Left renal pelvis (tissue), 4 donors: ENCODE data around the gene VAMP2. TPM values are rescaled to one million over a fixed set of nuclear protein-coding genes. Genes with fewer than 3 reads are reported as not detected.
A peak's percentile ranks its signal among the peaks of the same experiment; 100 is the strongest.
"Not testable (repeated sequence)": the region's sequence is repeated elsewhere in the genome, so short reads cannot be mapped to it uniquely, and the experiment has no call there.

Source experiments
- DNase-seq, 4 donors: peaks; one replicate each; pipeline ENCODE4 v3.0.0-alpha.2; 2013; ENCODE audit warnings: low read depth in 4 of 4, low spot score in 3 of 4
- polyA plus RNA-seq, 4 donors: library from polyadenylated mRNA; unstranded; fragments of 120-200 nt; gene quantifications; one replicate each; pipeline ENCODE4 v1.2.1, GENCODE V29; 2013; ENCODE audit not compliant: insufficient read length in 4 of 4

Gene VAMP2
- polyA plus RNA-seq, 4 donors = 108 to 140 (median 118) TPM

DNA sequence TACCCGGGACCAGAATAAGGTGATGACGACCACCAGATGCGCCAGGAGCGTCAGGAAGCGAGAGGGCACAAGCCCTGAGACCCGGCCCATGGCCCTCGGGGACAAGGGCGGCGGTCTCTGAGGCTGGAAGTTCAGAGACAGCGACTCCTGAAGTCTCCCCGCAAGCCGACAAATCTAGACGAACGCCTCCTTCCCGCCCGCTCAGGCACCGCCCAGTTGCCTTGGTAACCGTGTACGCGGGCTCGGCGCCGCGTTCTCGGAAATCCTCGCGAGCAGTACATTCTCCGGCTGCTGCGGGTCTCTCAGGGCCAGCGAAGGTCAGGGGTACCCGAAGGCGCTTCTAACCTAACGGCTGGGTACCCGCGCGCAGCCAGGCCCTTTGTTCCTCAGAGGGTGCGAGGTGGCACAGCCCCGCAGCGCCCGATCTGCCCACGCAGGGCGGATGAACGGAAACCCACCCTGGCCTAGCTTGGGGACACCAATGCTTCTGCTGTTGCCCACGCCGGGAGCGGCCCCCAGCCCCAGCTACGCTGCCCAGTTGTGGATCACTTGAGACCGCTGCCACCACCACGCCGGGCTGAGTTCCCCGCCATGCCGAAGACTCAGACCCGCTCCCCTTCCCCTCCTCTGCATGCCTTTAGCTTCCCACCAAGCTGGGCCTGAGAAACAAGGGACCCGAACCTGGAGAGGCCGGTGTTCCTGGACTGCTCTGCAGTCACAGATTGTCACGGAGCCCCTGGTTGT is 13.6 kb upstream of the VAMP2 start, which contains the start of gene TMEM107:
TMEM107 (minus strand) TSS at position 184 of the 744 bp plus-strand sequence; CDS start at position 90, 94 bp downstream.
- DNase-seq = peak in 1 of 4 donors; percentile 82

DNA sequence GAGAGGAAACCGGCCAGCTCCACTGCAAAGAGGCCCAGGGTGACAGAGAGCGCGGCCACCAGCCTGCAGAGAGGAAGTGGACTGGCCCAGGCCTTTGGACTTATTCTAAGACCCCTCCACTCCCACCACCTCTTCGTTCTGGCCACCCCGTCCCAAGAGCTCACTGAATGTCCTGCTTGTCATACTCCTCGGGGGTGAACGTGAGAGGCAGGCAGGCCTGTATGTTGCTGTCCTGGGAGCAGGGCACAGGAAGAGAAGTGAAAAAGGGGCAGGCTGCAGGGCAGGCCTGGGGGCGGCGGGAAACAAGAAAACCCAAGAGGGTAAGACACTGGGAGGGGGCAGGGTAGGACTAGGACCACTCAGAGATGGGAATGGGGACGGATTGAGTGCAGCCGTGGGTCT is 13.0 kb upstream of the VAMP2 start:
- DNase-seq = no peak

- DNase-seq = no peak
These were observed 11.1 kb upstream of the VAMP2 start for GRCh38 chr17:8173871-8174322.

DNA sequence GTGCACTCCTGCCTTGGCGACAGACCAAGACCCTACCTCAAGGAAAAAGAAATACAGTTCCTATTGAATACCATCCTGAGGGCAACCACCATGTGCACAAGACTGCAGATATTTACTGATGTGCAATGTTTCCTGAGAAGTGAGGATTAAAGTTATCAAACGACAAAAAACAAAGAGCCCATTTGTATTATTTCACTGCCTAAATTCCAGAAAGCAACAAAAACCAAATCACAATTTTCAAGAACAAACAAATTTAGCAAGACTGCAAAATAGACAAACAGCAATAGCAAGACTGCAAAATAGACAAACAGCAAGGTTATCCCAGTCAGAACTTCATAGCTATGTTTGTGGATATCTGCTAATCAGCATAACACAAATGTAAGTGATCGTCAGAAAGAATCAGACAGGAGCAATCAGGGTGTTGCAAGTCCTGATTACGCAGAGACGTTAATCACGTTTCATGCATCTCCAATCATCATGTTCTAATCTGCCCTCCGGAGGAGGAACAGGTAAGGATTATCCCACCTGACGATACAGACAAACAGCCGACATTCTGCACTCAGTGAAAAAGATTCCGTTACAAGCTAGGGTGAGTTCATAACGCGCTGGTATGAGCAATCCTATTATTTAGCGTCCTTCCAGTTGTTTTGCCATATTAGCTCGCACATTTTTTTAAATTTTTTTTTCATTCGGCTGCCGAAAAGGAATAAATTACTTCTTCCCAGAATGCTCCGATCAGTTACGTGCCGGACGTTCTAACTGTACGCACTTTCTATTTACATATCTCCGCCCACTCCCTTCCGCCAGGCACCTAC is 10.5 kb upstream of the VAMP2 start:
- peak in 2 of 4 donors; percentile 90 to 93 for DNase-seq

DNA sequence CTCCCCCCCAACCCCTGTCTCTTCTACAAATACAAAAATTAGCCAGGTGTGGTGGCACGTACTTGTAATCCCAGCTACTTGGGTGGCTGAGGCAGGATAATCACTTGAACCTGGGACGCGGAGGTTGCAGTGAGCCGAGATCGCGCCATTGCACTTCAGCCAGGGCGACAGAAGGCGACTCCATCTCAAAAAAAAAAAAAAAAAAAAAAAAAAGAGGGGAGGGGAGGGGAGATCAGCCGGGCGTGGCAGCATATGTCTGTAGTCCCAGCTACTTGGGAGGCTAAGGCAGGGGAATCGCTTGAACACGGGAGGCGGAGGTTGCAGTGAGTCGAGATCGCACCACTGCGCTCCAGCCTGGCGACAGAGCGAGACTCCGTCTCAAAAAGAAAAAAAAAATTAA is 7.4 kb upstream of the VAMP2 start:
- DNase-seq = not testable (repeated sequence)

GRCh38 chr17:8167526-8167925 is 4.8 kb upstream of the VAMP2 start:
- no peak for DNase-seq

DNA sequence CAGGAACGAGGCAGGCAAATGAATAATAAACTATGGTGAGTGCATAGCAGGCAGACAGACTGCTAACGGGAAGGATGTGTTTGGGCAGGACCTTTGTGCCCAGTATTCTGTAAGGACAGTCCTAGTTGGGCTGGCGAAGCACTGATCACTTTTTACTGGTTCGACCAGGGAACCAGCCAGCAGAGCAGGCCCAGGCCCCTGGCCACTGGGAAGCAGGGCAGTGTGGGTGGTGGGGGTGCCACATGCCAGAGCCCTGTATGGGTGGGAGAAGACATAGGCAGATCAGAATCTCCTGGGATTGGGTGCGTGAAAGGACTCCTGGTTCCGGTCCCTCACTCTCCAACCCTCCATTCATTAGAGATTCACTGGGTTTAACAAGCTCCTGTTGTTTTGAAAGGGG is 4.0 kb upstream of the VAMP2 start:
- no peak for DNase-seq

GRCh38 chr17:8164815-8165131 is 2.0 kb upstream of the VAMP2 start:
- no peak for DNase-seq

DNA sequence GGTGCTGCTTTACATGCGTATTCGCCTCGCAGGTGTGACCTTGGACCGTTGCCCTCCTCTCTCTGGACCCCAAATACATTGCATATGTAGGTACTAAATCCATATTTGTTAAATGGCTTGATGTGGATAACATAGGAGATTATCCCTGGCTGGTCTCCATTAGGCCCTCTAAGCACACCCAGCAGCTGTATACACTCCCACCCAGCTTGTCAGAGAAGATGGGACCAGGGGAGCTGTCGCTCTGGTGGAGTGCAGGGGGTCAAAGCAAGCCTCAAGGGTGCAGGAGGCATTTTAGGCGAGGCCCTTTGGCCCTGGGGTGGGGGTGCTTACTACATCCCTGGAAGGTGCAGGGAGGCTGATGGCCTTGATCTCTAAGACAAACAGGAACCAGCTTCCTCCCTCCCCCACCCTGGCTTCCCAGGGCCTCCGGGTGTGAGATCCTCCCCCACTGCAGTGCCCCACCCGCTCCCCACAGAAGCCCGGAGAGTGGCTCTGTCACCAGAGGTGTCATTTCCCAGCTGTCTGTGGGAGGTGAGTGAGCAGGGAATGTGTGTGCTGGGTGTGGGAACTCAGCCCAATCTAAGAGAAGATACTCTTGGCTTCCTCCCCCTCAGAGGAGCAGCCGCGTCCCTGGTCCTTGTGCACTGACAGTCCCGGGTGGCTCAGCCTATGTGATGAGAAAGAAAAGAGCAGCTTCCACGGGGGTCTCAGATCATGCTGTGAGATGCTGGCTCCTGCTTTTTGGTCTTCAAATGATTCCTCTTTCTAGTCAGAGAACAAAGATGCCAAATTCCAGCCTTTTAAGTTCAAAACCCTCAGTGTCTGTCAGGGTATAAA is 1.4 kb upstream of the VAMP2 start:
- DNase-seq = no peak

DNA sequence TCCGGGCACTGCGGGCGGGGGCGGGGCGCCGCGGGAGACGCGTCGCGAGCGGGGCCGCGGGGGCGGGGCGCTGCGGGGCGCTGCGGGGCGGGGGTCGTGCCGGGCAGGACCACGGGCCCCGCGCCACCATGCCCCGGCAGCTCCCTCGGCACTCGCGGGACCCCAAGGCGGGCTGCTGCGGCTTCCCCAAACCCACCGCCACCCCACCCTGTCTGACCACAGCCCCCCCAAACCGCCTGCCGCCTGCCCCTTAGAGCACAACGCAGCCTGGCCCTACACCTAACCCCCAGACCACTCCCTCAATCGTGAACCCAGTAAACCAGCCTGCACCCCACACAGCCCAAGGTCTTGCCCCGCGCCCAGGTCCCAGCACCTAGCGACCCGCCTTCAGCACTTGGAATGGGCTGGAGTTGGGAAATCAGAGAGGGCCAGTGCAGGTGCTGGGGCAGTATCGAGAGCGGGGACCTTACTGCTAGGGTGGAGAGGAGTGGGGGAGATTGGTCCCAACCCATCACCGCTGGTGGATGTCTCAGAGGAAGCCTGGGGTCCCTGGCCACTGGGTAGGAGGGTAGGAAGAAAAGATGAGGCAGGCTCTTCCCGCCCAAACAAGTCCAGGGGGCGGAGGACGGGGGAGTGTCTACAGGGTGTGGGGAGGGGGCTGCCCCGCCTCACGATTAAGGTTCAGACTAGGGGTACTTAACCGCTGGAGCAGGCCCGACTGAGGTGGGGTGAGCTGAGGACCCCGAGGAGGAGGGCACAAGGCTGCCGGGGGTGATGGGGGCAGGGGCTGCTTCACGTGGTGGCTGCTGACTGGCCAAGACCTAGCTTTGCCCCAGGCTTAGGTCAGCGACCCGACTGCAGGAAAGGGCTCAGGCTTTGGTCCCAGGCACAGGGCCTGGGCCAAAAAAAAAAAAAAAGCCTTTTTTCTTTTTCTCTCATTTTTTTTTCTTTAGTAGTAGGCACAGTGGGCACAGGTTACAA is 539 bp upstream of the VAMP2 start:
- DNase-seq = no peak

- DNase-seq = no peak
These were observed 1.2 kb downstream of the VAMP2 start for GRCh38 chr17:8161289-8162232.

DNA sequence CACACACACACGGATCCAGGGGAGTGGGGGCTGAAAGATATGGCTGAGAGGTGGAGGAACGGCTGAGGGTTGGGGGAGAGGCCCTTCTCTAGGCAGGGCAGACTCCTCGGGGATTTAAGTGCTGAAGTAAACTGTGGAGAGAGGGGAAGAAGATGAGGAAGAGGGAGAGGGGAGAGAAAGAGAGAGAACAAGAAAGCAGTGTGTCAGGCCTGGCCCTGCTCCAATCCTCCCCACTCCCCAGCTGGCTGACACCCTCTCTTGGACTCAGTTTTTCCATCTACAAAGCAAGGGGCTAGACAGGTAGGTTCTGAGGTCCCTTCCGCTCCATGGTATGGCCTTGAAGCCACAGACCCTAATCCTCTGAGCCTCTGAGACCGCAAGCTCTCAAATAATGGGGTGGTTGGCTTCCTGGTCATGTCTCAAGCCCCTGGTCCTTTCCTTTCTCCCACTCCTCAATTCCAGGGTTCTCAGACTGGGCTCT is 2.0 kb downstream of the VAMP2 start:
- no peak for DNase-seq

GRCh38 chr17:8160224-8160577 is 2.5 kb downstream of the VAMP2 start:
- DNase-seq = no peak

GRCh38 chr17:8159459-8160223 is 3.1 kb downstream of the VAMP2 start:
- DNase-seq = no peak

DNA sequence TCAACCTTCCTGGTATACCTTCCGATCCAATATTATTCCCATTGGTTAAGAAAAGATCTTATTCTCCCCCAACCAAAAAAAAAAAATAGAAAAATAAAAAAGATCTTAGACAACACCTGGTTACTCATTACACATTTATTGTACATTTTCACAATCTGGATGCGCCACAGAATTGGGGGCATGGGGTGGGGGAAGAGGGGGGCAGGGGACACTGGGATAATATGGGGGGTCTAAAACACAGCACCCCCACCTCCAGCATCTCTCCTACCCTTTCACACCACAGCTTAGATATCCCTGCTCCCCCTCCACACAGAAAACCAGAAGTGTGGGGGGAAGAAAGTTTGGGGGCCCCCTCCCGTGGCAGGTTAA is 3.7 kb downstream of the VAMP2 start:
- no peak for DNase-seq

DNA sequence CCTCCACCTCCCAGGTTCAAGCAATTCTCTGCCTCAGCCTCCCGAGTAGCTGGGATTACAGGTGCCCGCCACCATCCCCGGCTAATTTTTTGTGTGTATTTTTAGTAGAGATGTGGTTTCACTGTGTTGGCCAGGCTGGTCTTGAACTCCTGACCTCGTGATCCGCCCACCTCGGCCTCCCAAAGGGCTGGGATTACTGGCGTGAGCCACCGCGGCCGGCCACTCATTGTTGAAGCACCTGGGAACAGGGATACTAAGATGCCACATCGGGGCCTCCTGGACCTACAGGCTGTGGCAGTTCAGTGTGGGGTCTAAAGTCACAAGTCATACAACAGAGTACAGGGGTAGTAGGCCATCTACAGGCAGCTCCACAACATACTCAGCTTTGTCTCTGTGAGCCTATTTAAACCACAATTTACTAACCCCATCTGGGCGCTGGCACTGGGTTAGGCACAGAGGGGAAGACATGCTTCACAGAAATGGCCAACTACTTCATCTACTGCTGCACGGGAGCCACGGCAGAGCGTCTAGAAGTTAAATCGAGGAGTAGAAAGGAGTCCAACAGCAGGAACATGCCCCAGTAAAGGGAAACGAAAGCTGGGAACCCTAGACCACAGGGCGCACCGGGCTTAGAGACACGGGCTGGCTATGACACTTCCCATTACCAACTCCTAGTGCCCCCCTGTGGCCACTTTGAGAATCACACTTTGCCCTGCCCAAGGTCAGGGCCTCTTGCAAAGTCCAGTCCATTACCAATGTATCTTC is 4.3 kb downstream of the VAMP2 start:
- DNase-seq = no peak
